ENCODE data around the gene AP4E1.
"Not testable (repeated sequence)": the region's sequence is repeated elsewhere in the genome, so short reads cannot be mapped to it uniquely, and the experiment has no call there.

Gene AP4E1

DNA sequence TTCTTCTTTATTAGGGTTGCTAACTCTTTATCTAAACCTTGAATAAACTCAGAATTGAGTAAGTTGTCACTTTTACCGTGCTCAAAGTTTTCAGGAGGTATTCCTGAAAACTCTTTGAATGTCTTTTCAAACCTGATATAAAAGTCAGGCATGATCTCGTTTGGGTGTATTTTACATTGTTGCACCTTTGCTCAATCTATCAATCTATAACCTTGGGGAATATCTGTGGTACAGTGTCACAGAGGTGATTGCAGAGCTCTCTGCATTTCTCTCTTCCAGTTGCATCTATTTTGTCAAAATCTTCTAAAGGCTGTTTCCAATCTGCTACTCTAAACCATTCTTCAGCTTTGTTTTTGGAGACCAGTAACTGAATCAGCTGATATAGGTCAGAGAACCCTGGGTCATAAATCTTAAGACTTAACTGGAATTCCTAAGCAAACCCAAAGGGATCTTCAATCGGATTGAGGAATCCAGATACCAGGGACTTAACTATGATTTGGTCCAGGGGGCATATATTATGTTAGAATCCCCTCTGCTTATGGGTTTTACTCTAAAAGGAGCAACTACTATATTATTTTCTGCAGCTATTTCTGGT lies 35.6 kb upstream of the AP4E1 start:
- no peak for DNase-seq (ENCODE audit: low read depth)
- TF ChIP-seq, protein P1, sequence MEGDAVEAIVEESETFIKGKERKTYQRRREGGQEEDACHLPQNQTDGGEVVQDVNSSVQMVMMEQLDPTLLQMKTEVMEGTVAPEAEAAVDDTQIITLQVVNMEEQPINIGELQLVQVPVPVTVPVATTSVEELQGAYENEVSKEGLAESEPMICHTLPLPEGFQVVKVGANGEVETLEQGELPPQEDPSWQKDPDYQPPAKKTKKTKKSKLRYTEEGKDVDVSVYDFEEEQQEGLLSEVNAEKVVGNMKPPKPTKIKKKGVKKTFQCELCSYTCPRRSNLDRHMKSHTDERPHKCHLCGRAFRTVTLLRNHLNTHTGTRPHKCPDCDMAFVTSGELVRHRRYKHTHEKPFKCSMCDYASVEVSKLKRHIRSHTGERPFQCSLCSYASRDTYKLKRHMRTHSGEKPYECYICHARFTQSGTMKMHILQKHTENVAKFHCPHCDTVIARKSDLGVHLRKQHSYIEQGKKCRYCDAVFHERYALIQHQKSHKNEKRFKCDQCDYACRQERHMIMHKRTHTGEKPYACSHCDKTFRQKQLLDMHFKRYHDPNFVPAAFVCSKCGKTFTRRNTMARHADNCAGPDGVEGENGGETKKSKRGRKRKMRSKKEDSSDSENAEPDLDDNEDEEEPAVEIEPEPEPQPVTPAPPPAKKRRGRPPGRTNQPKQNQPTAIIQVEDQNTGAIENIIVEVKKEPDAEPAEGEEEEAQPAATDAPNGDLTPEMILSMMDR (IDR thresholded peaks at IDR 0.05; ENCODE audit: low read depth, low read length, missing control alignments) = no peak
- H3K4me3 ChIP-seq (ENCODE audit: low read depth, low read length) = no peak overlapping the region

DNA sequence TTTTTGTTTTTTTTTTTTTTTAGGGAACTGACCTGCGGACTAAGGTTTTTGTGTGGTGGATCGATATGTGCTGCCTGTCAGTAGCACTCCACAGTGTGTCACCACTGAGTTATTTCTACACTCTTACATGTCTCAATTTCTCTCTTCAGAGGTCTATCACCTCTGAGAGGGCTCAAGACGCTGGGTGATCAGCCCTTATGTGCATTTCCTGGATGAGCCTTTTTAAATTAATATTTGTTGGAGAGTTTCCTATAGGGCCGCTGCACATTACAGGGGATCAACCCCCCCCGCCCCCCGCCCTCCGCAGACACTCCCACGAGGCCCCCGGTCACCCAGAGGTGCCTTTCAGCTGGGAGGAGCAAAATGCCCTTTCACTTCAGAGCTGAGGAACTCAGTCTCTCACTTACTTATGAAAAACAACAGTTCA lies 34.5 kb upstream of the AP4E1 start:
- no peak overlapping the region for H3K4me3 ChIP-seq (ENCODE audit: low read depth, low read length)
- no peak for DNase-seq (ENCODE audit: low read depth)
- TF ChIP-seq, protein P1 (IDR thresholded peaks at IDR 0.05; ENCODE audit: low read depth, low read length, missing control alignments) = no peak

DNA sequence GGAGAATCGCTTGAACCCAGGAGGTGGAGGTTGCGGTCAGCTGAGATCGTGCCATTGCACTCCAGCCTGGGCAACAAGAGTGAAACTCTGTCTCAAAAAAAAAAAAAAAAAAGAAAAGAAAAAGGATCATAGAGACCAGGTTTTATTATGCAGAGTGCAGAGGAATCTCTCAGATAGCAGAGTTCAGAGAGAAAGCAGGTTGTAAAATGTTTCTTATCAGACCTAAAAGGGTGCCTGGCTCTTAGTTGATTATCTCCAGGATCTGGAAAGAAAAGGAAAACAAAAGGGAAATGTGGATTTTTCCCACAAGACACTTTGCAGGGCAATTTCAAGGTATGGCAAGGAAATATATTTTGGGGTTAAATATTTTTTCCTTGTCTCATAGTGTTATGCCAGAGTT lies 33.2 kb upstream of the AP4E1 start:
- DNase-seq (ENCODE audit: low read depth) = not testable (repeated sequence)

DNA sequence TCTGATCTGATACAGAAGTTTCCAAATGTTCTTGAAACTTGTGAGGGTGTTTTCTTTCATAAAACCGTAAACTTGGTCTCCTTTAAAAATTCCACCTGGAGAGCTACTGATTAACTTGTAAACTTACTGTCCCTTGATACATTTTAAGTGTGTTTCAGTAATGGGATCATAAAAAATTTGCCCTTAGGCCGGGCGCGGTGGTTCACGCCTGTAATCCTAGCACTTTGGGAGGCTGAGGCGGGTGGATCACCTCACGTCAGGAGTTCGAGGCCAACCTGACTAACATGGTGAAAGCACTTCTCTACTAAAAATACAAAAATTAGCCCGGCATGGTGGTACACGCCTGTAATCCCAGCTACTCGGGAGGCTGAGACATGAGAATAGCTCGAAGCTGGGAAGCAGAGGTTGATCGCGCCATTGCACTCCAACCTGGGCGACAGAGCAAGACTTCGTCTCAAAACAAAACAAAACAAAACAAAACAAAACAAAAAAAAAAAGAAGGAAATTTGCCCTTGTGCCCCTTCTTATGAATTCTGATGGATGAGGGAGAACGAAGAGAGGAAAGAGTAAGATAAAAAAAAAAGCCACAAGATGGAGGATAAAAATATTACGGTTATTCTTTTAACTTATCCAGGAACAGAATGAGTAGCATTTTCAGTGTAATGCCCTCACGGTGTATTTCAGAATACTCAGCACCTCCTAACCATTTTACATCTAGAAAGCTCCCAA lies 32.1 kb upstream of the AP4E1 start:
- peak overlapping the region; percentile 27; the same call in 1 of the 2 replicates for H3K4me3 ChIP-seq (ENCODE audit: low read depth, low read length)
- DNase-seq (ENCODE audit: low read depth) = no peak
- TF ChIP-seq, protein P1 (IDR thresholded peaks at IDR 0.05; ENCODE audit: low read depth, low read length, missing control alignments) = no peak

More for the DNA sequence above, 33.2 kb upstream of the AP4E1 start:
- H3K4me3 ChIP-seq (ENCODE audit: low read depth, low read length) = not testable (repeated sequence)

DNA sequence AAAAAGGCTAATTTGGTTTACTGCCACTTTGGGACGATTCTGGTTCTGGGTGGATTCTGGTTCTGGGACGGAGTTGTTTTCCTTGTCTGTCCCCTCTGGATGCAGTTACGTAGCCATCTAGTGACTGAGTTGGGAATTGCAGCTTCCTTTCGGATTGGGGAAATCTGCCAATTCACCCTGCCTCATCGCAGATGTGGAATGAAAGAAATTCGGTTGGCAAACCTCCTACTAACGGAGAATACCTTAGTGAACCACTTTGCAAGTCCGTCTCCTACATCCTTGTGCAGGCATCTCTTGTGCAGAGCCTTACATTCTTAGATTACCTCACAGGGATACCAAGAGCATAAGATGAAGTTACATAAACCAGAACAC lies 31.5 kb upstream of the AP4E1 start:
- H3K4me3 ChIP-seq (ENCODE audit: low read depth, low read length) = peak overlapping the region; percentile 27; the same call in 1 of the 2 replicates
- DNase-seq (ENCODE audit: low read depth) = peak; percentile 65
- TF ChIP-seq, protein P1 (IDR thresholded peaks at IDR 0.05; ENCODE audit: low read depth, low read length, missing control alignments) = peak; percentile 99

DNA sequence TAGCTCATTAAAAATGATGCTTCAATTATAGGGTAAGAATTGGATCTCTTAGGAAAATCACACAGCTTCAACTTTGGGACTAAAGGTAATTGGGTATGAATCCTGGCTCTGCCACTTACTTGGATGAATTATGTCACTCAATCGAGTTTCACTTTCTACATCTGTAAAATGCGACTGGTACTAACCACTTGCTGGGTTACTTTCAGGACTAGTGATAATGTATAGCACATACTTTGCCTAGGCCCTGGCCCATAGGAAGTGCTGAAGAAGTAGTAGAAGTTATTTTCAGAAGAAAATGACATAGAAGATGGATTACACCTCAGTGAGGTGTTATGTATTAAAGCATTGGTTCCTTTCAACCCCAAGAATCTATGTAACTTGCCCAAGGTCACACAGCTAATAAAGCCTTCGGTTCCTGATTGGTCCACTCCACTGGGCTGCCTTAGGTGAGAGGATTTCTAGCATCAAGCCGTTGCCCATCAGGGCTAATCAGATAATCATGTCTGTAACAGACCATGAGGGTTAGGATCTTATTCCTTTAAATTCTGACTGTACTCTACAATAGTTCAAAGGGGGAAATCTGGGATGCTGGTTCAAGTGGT lies 29.4 kb upstream of the AP4E1 start:
- no peak overlapping the region for H3K4me3 ChIP-seq (ENCODE audit: low read depth, low read length)
- TF ChIP-seq, protein P1 (IDR thresholded peaks at IDR 0.05; ENCODE audit: low read depth, low read length, missing control alignments) = no peak
- peak; percentile 68 for DNase-seq (ENCODE audit: low read depth)

DNA sequence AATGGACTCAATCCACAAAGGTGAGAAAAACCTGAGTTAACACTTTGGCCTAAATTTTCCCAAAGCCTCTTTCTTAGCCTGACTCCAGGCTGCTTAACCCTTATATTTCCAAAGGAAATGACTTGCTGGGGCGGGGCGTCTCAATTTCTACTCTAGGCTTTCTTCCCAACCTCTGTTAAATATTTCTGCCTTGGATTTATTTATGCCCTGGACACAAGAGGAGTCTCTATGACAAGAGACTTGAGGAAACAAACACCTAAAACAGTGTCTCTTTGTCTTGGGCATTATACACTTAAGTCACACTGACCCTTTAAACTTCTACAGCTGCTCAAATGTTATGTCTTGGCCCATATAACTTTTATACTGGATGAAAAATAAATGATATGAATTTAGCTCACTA lies 28.3 kb upstream of the AP4E1 start:
- no peak for DNase-seq (ENCODE audit: low read depth)
- TF ChIP-seq, protein P1 (IDR thresholded peaks at IDR 0.05; ENCODE audit: low read depth, low read length, missing control alignments) = no peak
- H3K4me3 ChIP-seq (ENCODE audit: low read depth, low read length) = no peak overlapping the region
